ENCODE data around the gene EDN2.

GRCh38 chr1:41454406-41454805 is 30.1 kb downstream of the EDN2 start:
- TF ChIP-seq, protein P1, sequence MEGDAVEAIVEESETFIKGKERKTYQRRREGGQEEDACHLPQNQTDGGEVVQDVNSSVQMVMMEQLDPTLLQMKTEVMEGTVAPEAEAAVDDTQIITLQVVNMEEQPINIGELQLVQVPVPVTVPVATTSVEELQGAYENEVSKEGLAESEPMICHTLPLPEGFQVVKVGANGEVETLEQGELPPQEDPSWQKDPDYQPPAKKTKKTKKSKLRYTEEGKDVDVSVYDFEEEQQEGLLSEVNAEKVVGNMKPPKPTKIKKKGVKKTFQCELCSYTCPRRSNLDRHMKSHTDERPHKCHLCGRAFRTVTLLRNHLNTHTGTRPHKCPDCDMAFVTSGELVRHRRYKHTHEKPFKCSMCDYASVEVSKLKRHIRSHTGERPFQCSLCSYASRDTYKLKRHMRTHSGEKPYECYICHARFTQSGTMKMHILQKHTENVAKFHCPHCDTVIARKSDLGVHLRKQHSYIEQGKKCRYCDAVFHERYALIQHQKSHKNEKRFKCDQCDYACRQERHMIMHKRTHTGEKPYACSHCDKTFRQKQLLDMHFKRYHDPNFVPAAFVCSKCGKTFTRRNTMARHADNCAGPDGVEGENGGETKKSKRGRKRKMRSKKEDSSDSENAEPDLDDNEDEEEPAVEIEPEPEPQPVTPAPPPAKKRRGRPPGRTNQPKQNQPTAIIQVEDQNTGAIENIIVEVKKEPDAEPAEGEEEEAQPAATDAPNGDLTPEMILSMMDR (conservative IDR thresholded peaks at IDR 0.05; ENCODE audit: low read length): no peak
- TF ChIP-seq EZH2phosphoT487 (IDR thresholded peaks at IDR 0.05; ENCODE audit: borderline replicate concordance): no peak
